Measurements from ENCODE around the gene HDAC7.

Gene HDAC7

GRCh38 chr12:47819896-47820630 lies at the start of gene HDAC7:
TSS of gene HDAC7 (minus strand) at chr12:47819903. CDS start at chr12:47819785, 118 bp downstream.
- DNase-seq (ENCODE audit: low read depth): peak; percentile 91

- DNase-seq (ENCODE audit: low read depth): no peak
These were observed 48.9 kb upstream of the HDAC7 start for GRCh38 chr12:47868552-47869031.

GRCh38 chr12:47868041-47868440 lies 48.3 kb upstream of the HDAC7 start:
- DNase-seq (ENCODE audit: low read depth): peak; percentile 17

- peak; percentile 68 for DNase-seq (ENCODE audit: low read depth)
These were observed 47.8 kb upstream of the HDAC7 start for GRCh38 chr12:47867495-47867941.

- DNase-seq (ENCODE audit: low read depth): no peak
These were observed 45.0 kb upstream of the HDAC7 start for GRCh38 chr12:47864646-47865235.

GRCh38 chr12:47863985-47864384 lies 44.3 kb upstream of the HDAC7 start:
- peak; percentile 40 for DNase-seq (ENCODE audit: low read depth)

GRCh38 chr12:47863467-47863866 lies 43.8 kb upstream of the HDAC7 start:
- DNase-seq (ENCODE audit: low read depth): no peak

- no peak for DNase-seq (ENCODE audit: low read depth)
These were observed 43.2 kb upstream of the HDAC7 start for GRCh38 chr12:47862881-47863280.

- DNase-seq (ENCODE audit: low read depth): no peak
These were observed 42.6 kb upstream of the HDAC7 start for GRCh38 chr12:47862167-47862750.

- DNase-seq (ENCODE audit: low read depth): no peak
These were observed 41.2 kb upstream of the HDAC7 start for GRCh38 chr12:47860873-47861272.

GRCh38 chr12:47860279-47860841 lies 40.7 kb upstream of the HDAC7 start:
- no peak for DNase-seq (ENCODE audit: low read depth)

- no peak for DNase-seq (ENCODE audit: low read depth)
These were observed 39.0 kb upstream of the HDAC7 start for GRCh38 chr12:47858511-47859266.

GRCh38 chr12:47856721-47857575 lies 37.2 kb upstream of the HDAC7 start:
- DNase-seq (ENCODE audit: low read depth): no peak

GRCh38 chr12:47856094-47856493 lies 36.4 kb upstream of the HDAC7 start:
- no peak for DNase-seq (ENCODE audit: low read depth)

- no peak for DNase-seq (ENCODE audit: low read depth)
These were observed 35.8 kb upstream of the HDAC7 start for GRCh38 chr12:47855502-47855901.

GRCh38 chr12:47854531-47854930 lies 34.8 kb upstream of the HDAC7 start:
- no peak for DNase-seq (ENCODE audit: low read depth)

- no peak for DNase-seq (ENCODE audit: low read depth)
These were observed 32.4 kb upstream of the HDAC7 start for GRCh38 chr12:47852096-47852571.

GRCh38 chr12:47851303-47851952 lies 31.7 kb upstream of the HDAC7 start:
- no peak for DNase-seq (ENCODE audit: low read depth)

GRCh38 chr12:47850153-47851084 lies 30.7 kb upstream of the HDAC7 start:
- DNase-seq (ENCODE audit: low read depth): no peak

Data from fibroblast of gingiva (primary cell).